HG02885 (cell line): ENCODE data around the gene VWCE.
"Not testable (repeated sequence)": the region's sequence is repeated elsewhere in the genome, so short reads cannot be mapped to it uniquely, and the experiment has no call there.

ENCODE experiments used
- ATAC-seq: cut with Tn5 transposase; IDR thresholded peaks from one replicate; pipeline ENCODE4 v1.9.1; 2021; ENCODE audit warnings: mild to moderate bottlenecking; ENCODE audit not compliant: unreplicated experiment, poor library complexity

Gene VWCE

GRCh38 chr11:61258546-61258945, 36.6 kb downstream of the VWCE start:
- no peak for ATAC-seq

GRCh38 chr11:61256710-61257482, 38.2 kb downstream of the VWCE start:
- ATAC-seq = no peak

GRCh38 chr11:61254403-61255025, 40.6 kb downstream of the VWCE start:
- peak; percentile 79 for ATAC-seq

DNA sequence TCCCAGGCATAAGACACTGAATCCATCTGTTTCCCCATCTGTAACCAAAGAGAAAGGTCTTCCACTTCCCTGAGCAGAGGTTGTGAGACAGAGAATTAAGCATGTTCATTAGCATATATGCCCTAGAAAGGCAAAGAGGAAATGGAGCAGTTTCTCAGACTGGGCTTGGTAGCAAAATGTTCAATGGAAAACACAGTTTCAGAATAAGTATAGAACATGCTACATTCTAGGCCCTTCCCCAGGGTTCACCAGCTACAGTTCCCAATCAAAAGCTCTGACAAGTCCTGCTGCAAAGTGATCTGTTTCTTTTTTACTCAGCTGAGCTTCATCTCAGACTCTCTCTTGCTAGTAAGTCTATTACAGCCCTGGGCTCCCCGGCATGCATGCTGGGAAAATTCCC, 42.8 kb downstream of the VWCE start:
- ATAC-seq = not testable (repeated sequence)

DNA sequence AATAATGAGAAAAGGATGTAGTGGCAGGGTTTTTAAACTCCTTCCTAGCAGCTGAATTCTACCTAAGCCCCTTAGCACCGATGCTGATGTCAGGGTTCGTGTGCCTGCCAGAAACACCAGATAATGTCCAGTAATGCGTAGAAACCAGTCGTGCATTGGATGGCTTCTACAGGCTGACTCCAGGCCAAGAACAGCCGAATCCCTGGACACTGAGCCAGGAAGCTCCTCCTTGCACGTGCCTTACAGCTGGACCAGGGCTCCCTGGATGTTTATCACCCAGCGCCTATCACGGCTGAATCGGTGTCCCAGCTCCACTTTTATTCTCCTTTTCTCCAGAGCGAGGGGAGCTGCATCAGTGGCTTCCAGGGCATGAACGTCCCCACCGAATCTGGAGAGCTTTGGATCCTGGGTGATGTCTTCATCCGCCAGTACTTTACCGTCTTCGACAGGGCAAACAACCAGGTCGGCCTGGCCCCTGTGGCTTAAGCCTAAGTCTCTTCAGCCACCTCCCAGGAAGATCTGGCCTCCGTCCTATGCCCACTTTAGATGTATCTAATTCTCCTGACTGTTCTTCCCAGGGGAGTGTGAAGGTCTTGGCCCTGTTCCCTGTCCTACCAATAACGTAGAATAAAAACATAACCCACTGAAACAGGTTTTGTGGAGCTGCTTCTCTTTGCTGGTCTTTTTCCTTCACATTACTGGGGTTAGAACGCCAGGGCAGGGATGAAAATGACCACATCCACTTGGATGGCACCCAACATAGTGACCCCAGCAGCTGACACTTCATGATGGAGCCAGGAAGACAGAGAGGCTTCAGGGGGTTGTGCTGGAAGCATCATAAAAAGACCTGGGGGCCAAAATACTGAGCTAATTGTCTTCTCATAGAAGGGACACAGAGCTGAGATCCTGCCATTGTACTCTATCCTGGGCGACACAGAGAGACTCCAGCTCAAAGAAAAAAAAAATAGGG, 44.0 kb downstream of the VWCE start:
- not testable (repeated sequence) for ATAC-seq

- ATAC-seq = not testable (repeated sequence)
These were observed 45.9 kb downstream of the VWCE start for GRCh38 chr11:61249201-61249600.

- not testable (repeated sequence) for ATAC-seq
These were observed 47.0 kb downstream of the VWCE start for GRCh38 chr11:61248071-61248470.

- ATAC-seq = not testable (repeated sequence)
These were observed 49.7 kb downstream of the VWCE start for GRCh38 chr11:61245284-61245964.

- not testable (repeated sequence) for ATAC-seq
These were observed 53.6 kb downstream of the VWCE start for GRCh38 chr11:61241526-61241925.

- ATAC-seq = not testable (repeated sequence)
These were observed 54.2 kb downstream of the VWCE start, which contains the start of gene PGA5 for GRCh38 chr11:61240875-61241274. Gene PGA5, plus strand, starts transcription at chr11:61241175. Its CDS starts 52 bp downstream, at chr11:61241227.

- not testable (repeated sequence) for ATAC-seq
These were observed 54.8 kb downstream of the VWCE start for GRCh38 chr11:61240288-61240687.

DNA sequence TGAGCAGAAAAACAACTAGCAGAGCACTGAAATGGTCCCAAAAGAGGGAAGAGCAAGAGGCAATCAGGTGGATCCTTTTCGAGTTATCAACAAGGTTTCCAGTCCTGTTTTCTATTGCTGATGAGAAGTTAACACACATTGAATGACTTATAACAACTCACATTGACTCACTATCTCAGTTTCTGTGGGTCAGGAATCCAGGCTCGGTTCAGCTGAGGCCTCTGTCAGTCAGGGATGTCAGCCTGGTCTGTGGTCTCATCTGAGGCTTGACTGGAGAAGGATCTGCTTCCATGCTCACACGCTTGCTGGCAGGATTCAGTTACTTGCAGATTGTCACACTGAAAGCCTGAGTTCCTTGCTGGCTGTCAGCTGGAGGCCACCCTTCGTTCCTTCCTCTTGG, 58.0 kb downstream of the VWCE start:
- not testable (repeated sequence) for ATAC-seq

GRCh38 chr11:61232548-61233145, 62.5 kb downstream of the VWCE start:
- ATAC-seq = not testable (repeated sequence)

- ATAC-seq = not testable (repeated sequence)
These were observed 63.5 kb downstream of the VWCE start for GRCh38 chr11:61231585-61231984.

GRCh38 chr11:61231033-61231432, 64.1 kb downstream of the VWCE start:
- ATAC-seq = not testable (repeated sequence)

- ATAC-seq = not testable (repeated sequence)
These were observed 65.7 kb downstream of the VWCE start for GRCh38 chr11:61229458-61229857.

GRCh38 chr11:61226457-61227137, 68.5 kb downstream of the VWCE start:
- not testable (repeated sequence) for ATAC-seq

GRCh38 chr11:61222692-61223091, 72.4 kb downstream of the VWCE start:
- not testable (repeated sequence) for ATAC-seq

DNA sequence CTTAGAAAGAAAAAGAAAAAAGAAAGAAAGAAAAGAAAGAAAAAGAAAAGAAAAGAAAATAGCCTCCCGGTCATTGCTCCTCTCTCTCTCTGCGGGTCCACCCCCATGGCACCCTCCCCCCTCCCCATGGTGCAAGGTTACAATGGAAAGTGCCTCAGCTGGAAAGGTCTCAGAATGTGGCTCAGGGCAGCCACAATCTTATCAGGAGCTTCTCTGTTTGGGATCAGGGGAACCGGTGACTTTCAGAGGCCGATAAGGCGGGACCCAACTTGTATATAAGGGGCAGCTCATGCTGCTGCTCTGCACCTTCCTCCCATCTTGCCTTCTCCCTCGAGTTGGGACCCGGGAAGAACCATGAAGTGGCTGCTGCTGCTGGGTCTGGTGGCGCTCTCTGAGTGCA, 73.1 kb downstream of the VWCE start, which contains the start of gene PGA4:
TSS of gene PGA4 (plus strand) at position 301 of the 400 bp plus-strand sequence. CDS start at position 355, 54 bp downstream.
- ATAC-seq = not testable (repeated sequence)
